ENCODE measurements around the gene NHSL1. TPM values are rescaled to one million over a fixed set of nuclear protein-coding genes. Genes with fewer than 3 reads are reported as not detected.

The NHSL1 gene
- total RNA-seq, 1 donor from 2014 or later = 1.2 TPM

DNA sequence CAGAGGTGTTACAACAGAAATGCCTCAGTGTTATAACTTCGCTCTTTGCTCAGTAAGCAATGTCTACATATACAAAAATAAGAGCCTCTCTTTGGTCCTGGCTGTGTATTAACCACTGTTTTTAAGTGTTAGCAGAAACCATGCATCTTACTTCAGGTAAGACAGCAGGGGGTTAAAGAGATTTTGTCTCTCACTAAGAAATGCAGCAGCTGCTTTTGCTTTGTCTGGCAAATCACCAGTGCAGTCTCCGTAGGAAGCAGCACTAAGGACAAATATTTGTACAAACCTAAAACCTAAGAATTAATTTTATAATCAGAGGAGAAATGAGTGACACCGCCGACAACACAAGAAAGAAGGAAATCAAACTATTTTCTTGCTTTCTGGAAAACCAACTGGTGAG is 120.8 kb downstream of the NHSL1 start:
- intact Hi-C loops (cut with micrococcal nuclease) = no loop called here

DNA sequence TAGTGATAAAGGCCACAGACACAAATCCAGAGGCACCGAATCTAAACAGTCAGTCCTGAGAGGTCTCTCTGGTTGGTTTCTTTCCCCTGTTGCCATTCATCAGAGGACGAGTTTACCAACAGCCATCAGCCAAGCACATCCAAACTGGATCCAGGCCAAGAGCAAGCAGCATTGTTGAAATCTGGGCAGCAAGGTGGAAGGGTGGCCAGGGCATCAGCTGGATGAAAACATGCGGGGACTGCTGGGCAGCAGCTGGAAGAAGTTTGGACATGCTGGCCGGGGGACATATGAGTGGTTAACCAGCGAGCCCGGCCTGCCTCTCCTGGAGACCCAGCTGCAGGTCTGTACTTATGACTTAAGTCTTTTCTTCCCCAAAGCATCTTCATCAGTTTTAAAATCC is 121.5 kb downstream of the NHSL1 start, which contains the start of gene SMIM28:
SMIM28 (plus strand) TSS at position 62 of the 400 bp plus-strand sequence; CDS start at position 230, 168 bp downstream.
- intact Hi-C loops (cut with micrococcal nuclease) = no loop called here

GRCh38 chr6:138377042-138377441 is 122.3 kb downstream of the NHSL1 start:
- intact Hi-C loops (cut with micrococcal nuclease) = no loop called here

- intact Hi-C loops (cut with micrococcal nuclease) = no loop called here
These were observed 124.5 kb downstream of the NHSL1 start for GRCh38 chr6:138374815-138375214.

- intact Hi-C loops (cut with micrococcal nuclease) = no loop called here
These were observed 125.1 kb downstream of the NHSL1 start for GRCh38 chr6:138374230-138374629.

DNA sequence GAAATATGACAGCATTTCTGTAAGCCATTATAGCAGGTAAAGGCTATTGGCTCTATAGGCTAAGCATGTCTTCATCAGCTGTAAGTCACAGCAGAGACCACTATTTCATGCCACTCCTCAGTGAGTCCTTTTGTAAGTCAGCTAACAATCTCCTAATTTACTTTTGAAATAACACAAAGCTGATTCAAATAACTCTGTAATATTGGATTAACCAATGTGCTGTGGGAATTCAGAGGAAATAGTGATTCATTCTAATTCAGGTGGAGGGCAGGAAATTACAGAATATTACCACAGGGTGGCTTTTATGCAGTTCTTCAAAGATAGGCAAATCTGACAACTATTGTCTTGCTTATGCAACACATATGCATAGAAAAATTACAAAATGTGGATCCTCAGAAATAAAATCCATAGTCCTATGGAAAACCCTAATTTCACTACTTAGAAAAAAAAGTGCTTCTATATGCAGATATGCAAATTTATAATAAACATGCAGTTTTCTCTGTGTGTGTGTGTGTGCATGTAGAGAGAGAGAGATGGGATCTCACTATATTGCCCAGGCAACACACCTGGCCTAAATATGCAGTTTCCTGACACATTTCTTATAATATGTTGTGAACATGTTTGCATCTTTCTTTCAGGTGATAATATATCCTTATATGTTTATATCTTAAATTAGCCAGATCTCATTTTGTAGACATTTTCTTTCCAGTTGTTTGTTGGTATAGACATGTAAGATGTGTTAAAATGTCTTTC is 126.4 kb downstream of the NHSL1 start:
- intact Hi-C loops (cut with micrococcal nuclease) = no loop called here

Other genes starting within 250 kb of the NHSL1 start
- gene SMIM28, start 121.6 kb downstream of the NHSL1 start, total RNA-seq = not detected in 2 replicates
- gene HEBP2, start 95.3 kb downstream of the NHSL1 start, total RNA-seq = 26.5 and 28.7 TPM in 2 replicates

All from T-helper 1 cell treated with Interleukin-12 subunit alpha and Interleukin-12 subunit beta and Interleukin-4 antibody, amounts not matched to agents 30 ng/mL and 1 ng/mL, for 36 hours (primary cell).